Neural cell (in vitro differentiated cells): ENCODE data around the gene KRT15. TPM values are rescaled to one million over a fixed set of nuclear protein-coding genes. Genes with fewer than 3 reads are reported as not detected.

Experiments
- H2AFZ ChIP-seq: fragments of 200-600, 300-800 bp; sonication (generic), shearing (Covaris generic); 2 replicates; pipeline ENCODE4 v1.6.0; 2014; ENCODE audit warnings: low read depth, mild to moderate bottlenecking, antibody characterized with exemption, low read length, moderate library complexity
- H3F3A ChIP-seq: fragments of 200-600 bp; shearing (Covaris generic); 2 replicates; pipeline ENCODE4 v1.6.1; 2016; ENCODE audit warnings: mild to moderate bottlenecking, moderate library complexity, mixed read lengths, antibody characterized with exemption, low read length; ENCODE audit not compliant: insufficient read depth, poor library complexity, severe bottlenecking
- H3K27ac ChIP-seq: fragments of 200-600, 300-800 bp; sonication (generic), shearing (Covaris generic); 2 replicates; pipeline ENCODE4 v1.5.1; 2014; ENCODE audit warnings: mild to moderate bottlenecking, low read length, moderate library complexity
- H3K27me3 ChIP-seq: fragments of 300-800, 200-600 bp; sonication (generic), shearing (Covaris generic); 2 replicates; pipeline ENCODE4 v1.6.0; 2014; ENCODE audit warnings: mild to moderate bottlenecking, low read depth, low read length, moderate library complexity; ENCODE audit not compliant: insufficient read depth
- H3K36me3 ChIP-seq: fragments of 300-800, 200-600 bp; sonication (generic), shearing (Covaris generic); 2 replicates; pipeline ENCODE4 v1.5.1; 2014; ENCODE audit warnings: mild to moderate bottlenecking, antibody characterized with exemption, low read length, moderate library complexity; ENCODE audit not compliant: insufficient read depth
- H3K4me2 ChIP-seq: fragments of 300-800, 200-600 bp; sonication (generic), shearing (Covaris generic); 2 replicates; pipeline ENCODE4 v1.6.0; 2014; ENCODE audit warnings: mild to moderate bottlenecking, low read length
- H3K4me3 ChIP-seq: fragments of 300-800, 200-600 bp; sonication (generic), shearing (Covaris generic); 2 replicates; pipeline ENCODE4 v1.5.1; 2014; ENCODE audit warnings: mild to moderate bottlenecking, low read length, moderate library complexity
- H3K79me2 ChIP-seq: fragments of 200-600 bp; shearing (Covaris generic); replicated peaks from 2 replicates; pipeline ENCODE4 v1.6.0; 2014; ENCODE audit warnings: mild to moderate bottlenecking, low read length, moderate library complexity; ENCODE audit not compliant: insufficient read depth
- H3K9ac ChIP-seq: fragments of 300-800, 200-600 bp; sonication (generic), shearing (Covaris generic); 2 replicates; pipeline ENCODE4 v1.6.1; 2016; ENCODE audit warnings: mild to moderate bottlenecking, low read length, mixed read lengths
- H3K9me2 ChIP-seq: fragments of 200-600 bp; shearing (Covaris generic); 2 replicates; pipeline ENCODE4 v1.6.1; 2016; ENCODE audit warnings: mild to moderate bottlenecking, low read length, mixed read lengths; ENCODE audit not compliant: insufficient read depth
- H3K9me3 ChIP-seq: fragments of 200-600, 300-800 bp; sonication (generic), shearing (Covaris generic); 2 replicates; pipeline ENCODE4 v1.6.1; 2016; ENCODE audit warnings: mild to moderate bottlenecking, mixed run types, low read length, moderate library complexity, mixed read lengths
- H4K20me1 ChIP-seq: fragments of 200-600 bp; shearing (Covaris generic); 2 replicates; pipeline ENCODE4 v1.6.1; 2016; ENCODE audit warnings: mild to moderate bottlenecking, mixed run types; ENCODE audit not compliant: insufficient read depth
- CTCF ChIP-seq: fragments of 450-650 bp; IDR thresholded peaks from 2 replicates; pipeline ENCODE4 v1.5.1; 2014; ENCODE audit warnings: antibody characterized with exemption, mild to moderate bottlenecking, moderate library complexity; ENCODE audit not compliant: poor library complexity, severe bottlenecking
- EP300 ChIP-seq: fragments of 450-650 bp; conservative IDR thresholded peaks from 2 replicates; pipeline ENCODE4 v1.6.1; 2014; ENCODE audit warnings: antibody characterized with exemption, mild to moderate bottlenecking, moderate library complexity; ENCODE audit not compliant: poor library complexity, severe bottlenecking
- EZH2 ChIP-seq: fragments of 200-600, 300-800 bp; shearing (Covaris generic), sonication (generic); IDR thresholded peaks from 2 replicates; pipeline ENCODE4 v1.6.1; 2014; ENCODE audit warnings: antibody characterized with exemption, low read length, borderline replicate concordance, mild to moderate bottlenecking; ENCODE audit not compliant: insufficient read depth, poor library complexity, severe bottlenecking
- MXI1 ChIP-seq: fragments of 450-650 bp; conservative IDR thresholded peaks from 2 replicates; pipeline ENCODE4 v1.6.1; 2014; ENCODE audit warnings: antibody characterized with exemption, mild to moderate bottlenecking; ENCODE audit not compliant: poor library complexity, severe bottlenecking
- POLR2AphosphoS5 ChIP-seq: IDR thresholded peaks from 2 replicates; pipeline ENCODE4 v1.6.1; 2012
- RAD21 ChIP-seq: fragments of 450-650 bp; conservative IDR thresholded peaks from 2 replicates; pipeline ENCODE4 v1.6.1; 2014; ENCODE audit warnings: antibody characterized with exemption, mild to moderate bottlenecking, moderate library complexity
- REST ChIP-seq: IDR thresholded peaks from 2 replicates; pipeline ENCODE4 v1.6.1; 2012; ENCODE audit warnings: borderline replicate concordance
- SMC3 ChIP-seq: fragments of 450-650 bp; conservative IDR thresholded peaks from 2 replicates; pipeline ENCODE4 v1.6.1; 2014; ENCODE audit warnings: antibody characterized with exemption, mild to moderate bottlenecking, moderate library complexity; ENCODE audit not compliant: poor library complexity
- TAF1 ChIP-seq: IDR thresholded peaks from 2 replicates; pipeline ENCODE4 v1.6.1; 2012; ENCODE audit warnings: low read depth
- polyA plus RNA-seq: library from polyadenylated mRNA; depleted of rRNA; stranded (reverse); fragments of >200 nt; gene quantifications from 2 replicates; pipeline ENCODE4 v1.2.3, GENCODE V29; 2014

KRT15 gene
- polyA plus RNA-seq, 1 donor from 2014 or later: 0.09 TPM

GRCh38 chr17:41466988-41467387 lies 51.7 kb downstream of the KRT15 start, which contains the start of gene KRT32:
KRT32 (minus strand) TSS chr17:41467386; CDS start chr17:41467325, 61 bp downstream.
- no peaks in the 10 kb centered on the region for H3K9me2 ChIP-seq
- H3K9me3 ChIP-seq: no peaks in the 10 kb centered on the region
- TF ChIP-seq MXI1 (no peak), RAD21 (no peak), EP300 (no peak), TAF1 (no peak), CTCF (no peak), SMC3 (no peak), EZH2 (no peak), REST (no peak), POLR2AphosphoS5 (no peak)
- no peaks in the 10 kb centered on the region for H3K27me3 ChIP-seq
- H2AFZ ChIP-seq: no peak within 1 kb of the TSS
- no peak within 1 kb of the TSS for H3K4me2 ChIP-seq
- no peak within 1 kb of the TSS for H3K27ac ChIP-seq
- no peak within 1 kb of the TSS for H3K9ac ChIP-seq
- H3F3A ChIP-seq: no peaks in the 10 kb centered on the region
- H4K20me1 ChIP-seq: no peaks in the 10 kb centered on the region
- no peaks in the 10 kb centered on the region for H3K79me2 ChIP-seq
- H3K4me3 ChIP-seq: no peak within 1 kb of the TSS
- no peaks in the 10 kb centered on the region for H3K36me3 ChIP-seq

GRCh38 chr17:41464682-41465081 lies 54.0 kb downstream of the KRT15 start:
- H3K79me2 ChIP-seq: no peaks in the 10 kb centered on the region
- no peaks in the 10 kb centered on the region for H3K9me2 ChIP-seq
- no peak overlapping the region for H3K4me3 ChIP-seq
- H3K4me2 ChIP-seq: no peak overlapping the region
- no peaks in the 10 kb centered on the region for H3F3A ChIP-seq
- H3K9me3 ChIP-seq: no peaks in the 10 kb centered on the region
- TF ChIP-seq EZH2 (no peak), MXI1 (no peak), POLR2AphosphoS5 (no peak), TAF1 (no peak), RAD21 (no peak), CTCF (no peak), SMC3 (no peak), EP300 (no peak), REST (no peak)
- no peaks in the 10 kb centered on the region for H3K36me3 ChIP-seq
- no peaks in the 10 kb centered on the region for H4K20me1 ChIP-seq
- H3K27ac ChIP-seq: no peak overlapping the region
- no peak overlapping the region for H2AFZ ChIP-seq
- no peak overlapping the region for H3K9ac ChIP-seq
- H3K27me3 ChIP-seq: no peaks in the 10 kb centered on the region
